Gastrocnemius medialis (tissue), 4 donors: ENCODE data around the gene SIN3B. TPM values are rescaled to one million over a fixed set of nuclear protein-coding genes. Genes with fewer than 3 reads are reported as not detected.
A peak's percentile ranks its signal among the peaks of the same experiment; 100 is the strongest.

Source experiments
- ATAC-seq, 2 donors: fragments of 150-250 bp; one replicate each; pipeline ENCODE4 v1.9.1; 2016
- DNase-seq, 2 donors: peaks; one replicate each; pipeline ENCODE4 v3.0.0-alpha.2; 2019
- H3K27ac ChIP-seq, 4 donors: fragments of 200-600 bp; sonication (generic); 1 replicate in 1 of 4; 2 replicates in 3 of 4; pipeline ENCODE4 v1.5.1; 2016 to 2018; ENCODE audit warnings: mild to moderate bottlenecking in 2 of 4, moderate library complexity in 1 of 4
- H3K27me3 ChIP-seq, 3 donors: fragments of 200-600 bp; sonication (generic) in 2 of 3; 1 replicate in 1 of 3; 2 replicates in 2 of 3; pipeline versions ENCODE4 v1.5.1 to v1.6.0; 2016 to 2019; ENCODE audit warnings: mild to moderate bottlenecking in 1 of 3, moderate library complexity in 1 of 3
- H3K36me3 ChIP-seq, 2 donors: fragments of 200-600 bp; sonication (generic) in 1 of 2; one replicate each; pipeline ENCODE4 v1.5.1; 2017 to 2018
- H3K4me1 ChIP-seq, 2 donors: fragments of 200-600 bp; sonication (generic) in 1 of 2; one replicate each; pipeline ENCODE4 v1.5.1; 2016 to 2017; ENCODE audit warnings: mild to moderate bottlenecking in 2 of 2
- H3K4me3 ChIP-seq, 4 donors: fragments of 200-600 bp; sonication (generic) in 3 of 4; 1 replicate in 1 of 4; 2 replicates in 3 of 4; pipeline ENCODE4 v1.5.1; 2016 to 2019; ENCODE audit warnings: mild to moderate bottlenecking in 2 of 4
- H3K9me3 ChIP-seq, 3 donors: fragments of 200-600 bp; sonication (generic) in 2 of 3; 1 replicate in 1 of 3; 2 replicates in 2 of 3; pipeline ENCODE4 v1.5.1; 2016 to 2019
- CTCF ChIP-seq, 5 experiments: fragments of 450-650 bp in 3 of 5; fragments of 200-600 bp in 2 of 5; sonication (generic) in 2 of 5; IDR thresholded peaks in 4 of 5; conservative IDR thresholded peaks in 1 of 5; 1 replicate in 4 of 5; 2 replicates in 1 of 5; pipeline ENCODE4 v1.5.1; 2016 to 2019; ENCODE audit warnings: antibody characterized with exemption in 5 of 5, mild to moderate bottlenecking in 3 of 5, moderate library complexity in 3 of 5
- POLR2A ChIP-seq, 2 donors: fragments of 450-650 bp; IDR thresholded peaks; one replicate each; pipeline ENCODE4 v1.6.1; 2017; ENCODE audit warnings: antibody characterized with exemption in 2 of 2, mild to moderate bottlenecking in 2 of 2, moderate library complexity in 2 of 2
- in situ Hi-C, 4 donors: fragments of 200-750 bp; cut with MboI; loops; one replicate each; pipeline versions ENCODE4 v1.15.0 to v1.8.0; 2017; ENCODE audit warnings: low sequenced_read_pairs in 4 of 4
- intact Hi-C: fragments of 100-400 bp; cut with DNase I; formaldehyde crosslinking; loops from one replicate; pipeline ENCODE4 v1.15.1; 2023; ENCODE audit warnings: low total_unique reads
- total RNA-seq, 4 donors: library from RNA; depleted of rRNA; stranded (reverse); fragments of >200 nt; gene quantifications; one replicate each; pipeline versions ENCODE4 v1.1.0 to v1.2.3, GENCODE V29; 2016

The SIN3B gene
- total RNA-seq, 4 donors from 2014 or later, result 11.6 to 15.2 (median 14.3) TPM

GRCh38 chr19:16885166-16885565, 56.0 kb downstream of the SIN3B start:
- intact Hi-C loops (no loop called here), in situ Hi-C loops (no loop called here)
- Histone ChIP-seq H3K9me3 (no peaks in the 10 kb centered on the region), H3K4me3 (no peak overlapping the region), H3K4me1 (no peaks in the 10 kb centered on the region), H3K27ac (peak overlapping the region in 2 of 4 donors; percentile 72), H3K36me3 (peaks cover 0 to 2% of the 10 kb centered on the region in 2 donors), H3K27me3 (no peaks in the 10 kb centered on the region)
- no peak for ATAC-seq
- no peak for DNase-seq
- no peak for TF ChIP-seq POLR2A (IDR thresholded peaks at IDR 0.05)
- no peak for TF ChIP-seq CTCF (IDR thresholded peaks at IDR 0.05 in 4 of 5, conservative IDR thresholded peaks at IDR 0.05 in 1 of 5)

DNA sequence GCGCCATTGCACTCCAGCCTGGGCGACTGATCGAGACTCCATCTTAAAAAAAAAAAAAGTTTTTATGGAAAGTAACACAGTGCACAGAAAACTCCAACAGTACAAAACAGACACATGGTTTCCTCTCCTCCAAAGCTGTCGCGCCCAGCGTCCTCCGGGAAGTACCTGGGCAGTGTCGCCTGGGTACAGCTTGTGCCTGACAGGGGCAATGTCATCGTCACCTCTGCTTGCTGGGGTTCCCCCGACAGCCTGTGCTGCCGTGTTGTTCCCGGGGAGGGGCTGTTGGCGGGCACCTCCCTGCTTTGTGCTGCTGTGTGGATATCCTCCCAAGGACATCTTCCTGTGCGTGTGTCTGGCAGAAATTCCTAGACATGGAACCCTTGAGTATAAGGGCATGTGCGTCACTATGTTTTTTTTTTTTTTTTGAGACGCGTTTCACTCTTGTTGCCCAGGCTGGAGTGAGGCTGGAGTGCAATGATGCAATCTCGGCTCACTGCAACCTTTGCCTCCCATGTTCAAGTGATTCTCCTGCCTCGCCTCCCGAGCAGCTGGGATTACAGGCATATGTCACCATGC, 57.2 kb downstream of the SIN3B start:
- Histone ChIP-seq H3K27ac (peak overlapping the region in 3 of 4 donors; percentile 72 to 74 (median 73)), H3K9me3 (no peaks in the 10 kb centered on the region), H3K27me3 (no peaks in the 10 kb centered on the region), H3K36me3 (no peaks in the 10 kb centered on the region), H3K4me1 (no peaks in the 10 kb centered on the region), H3K4me3 (no peak overlapping the region)
- in situ Hi-C loops, result no loop called here
- DNase-seq, result peak; percentile 33 to 40
- intact Hi-C loops, result no loop called here
- ATAC-seq, result peak; percentile 68 to 72
- TF ChIP-seq POLR2A (IDR thresholded peaks at IDR 0.05) (peak in 1 of 2 donors; percentile 21), CTCF (IDR thresholded peaks at IDR 0.05 in 4 of 5, conservative IDR thresholded peaks at IDR 0.05 in 1 of 5) (no peak)

DNA sequence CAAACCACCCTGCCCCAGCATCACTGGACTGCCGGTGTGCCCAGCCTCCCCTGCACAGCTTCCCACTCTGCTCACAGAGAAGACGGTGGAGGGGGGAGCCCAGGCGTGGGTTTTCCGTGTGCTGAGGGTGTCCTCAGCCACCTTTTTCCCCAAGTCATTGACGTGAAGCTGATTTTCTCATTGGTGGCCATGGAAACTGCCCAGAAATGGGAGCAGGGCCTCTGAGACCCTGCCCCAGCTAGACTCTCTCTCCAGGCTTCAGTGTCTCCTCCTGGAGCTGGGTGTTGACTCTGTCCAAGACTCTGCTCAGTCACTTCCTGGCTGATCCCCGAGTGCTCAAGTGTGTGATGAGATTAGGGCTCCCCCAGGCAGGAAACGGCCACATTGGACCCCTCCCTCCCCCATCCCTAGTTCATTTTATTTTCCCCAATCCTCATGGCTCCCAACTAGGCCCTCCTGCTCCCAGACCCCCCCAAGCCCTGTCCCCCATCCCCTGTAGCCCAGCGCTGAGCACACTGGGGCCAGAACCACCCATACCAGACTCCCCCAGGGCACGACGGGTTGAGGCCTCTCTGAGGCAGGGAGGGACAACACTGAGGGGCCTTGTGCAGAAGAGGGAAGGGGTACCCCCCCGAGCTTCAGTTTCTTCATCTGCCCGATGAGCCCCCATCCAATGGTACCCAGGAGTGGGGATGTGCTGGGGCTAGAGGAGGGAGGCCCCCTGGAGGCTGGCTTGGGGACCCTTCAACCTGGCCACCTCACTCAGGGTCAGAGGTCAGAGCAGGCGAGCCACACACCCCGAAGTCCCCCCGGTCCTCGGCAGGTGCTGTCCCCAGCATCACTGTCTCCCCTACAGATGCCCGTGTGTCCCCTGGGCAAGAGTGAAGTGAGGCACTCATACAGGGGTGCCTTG, 58.4 kb downstream of the SIN3B start:
- H3K27me3 ChIP-seq, result no peaks in the 10 kb centered on the region
- H3K27ac ChIP-seq, result peak overlapping the region; percentile 33 to 74 (median 72)
- H3K4me1 ChIP-seq, result no peaks in the 10 kb centered on the region
- no peak for DNase-seq
- TF ChIP-seq CTCF (IDR thresholded peaks at IDR 0.05 in 4 of 5, conservative IDR thresholded peaks at IDR 0.05 in 1 of 5) (no peak), POLR2A (IDR thresholded peaks at IDR 0.05) (no peak)
- intact Hi-C loops, result no loop called here
- H3K36me3 ChIP-seq, result no peaks in the 10 kb centered on the region
- H3K4me3 ChIP-seq, result no peak overlapping the region
- H3K9me3 ChIP-seq, result no peaks in the 10 kb centered on the region
- in situ Hi-C loops, result no loop called here
- no peak for ATAC-seq

DNA sequence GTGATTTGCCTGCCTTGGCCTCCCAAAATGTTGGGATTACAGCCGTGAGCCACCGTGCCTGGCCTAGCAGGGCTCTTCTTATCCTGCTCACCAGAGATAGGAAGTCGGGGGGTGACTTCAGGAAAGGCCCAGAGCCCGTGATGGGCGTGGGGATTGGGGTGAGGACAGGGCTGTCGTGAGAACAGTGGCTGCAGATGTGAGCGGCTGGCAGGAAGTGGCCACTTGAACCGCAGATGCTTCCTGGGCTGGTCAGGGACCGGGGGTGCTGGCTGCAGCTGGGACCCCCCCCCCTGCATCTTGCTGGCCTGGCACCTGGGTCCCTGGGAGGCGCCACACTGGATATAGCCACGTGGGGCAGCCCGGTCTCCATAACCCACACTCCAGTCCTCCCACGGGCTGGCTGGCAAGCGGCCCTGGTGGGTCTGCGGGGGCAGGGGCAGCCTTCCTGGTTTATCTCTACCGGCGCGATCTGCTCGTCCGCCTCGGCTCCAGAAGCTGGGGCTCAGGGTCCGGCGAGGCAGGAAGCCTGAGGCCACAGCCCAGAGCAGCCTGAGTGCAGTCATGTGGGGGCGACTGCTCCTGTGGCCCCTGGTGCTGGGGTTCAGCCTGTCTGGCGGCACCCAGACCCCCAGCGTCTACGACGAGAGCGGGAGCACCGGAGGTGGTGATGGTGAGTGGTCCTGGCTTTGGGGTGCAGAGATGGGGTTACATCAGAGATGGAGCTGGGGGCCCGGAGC, 59.6 kb downstream of the SIN3B start, which contains the start of gene F2RL3:
Gene F2RL3, plus strand, starts transcription at position 371 of the 737 bp plus-strand sequence. Its CDS starts 191 bp downstream, at position 562.
- H3K9me3 ChIP-seq, result no peaks in the 10 kb centered on the region
- peak; percentile 37 to 43 for ATAC-seq
- TF ChIP-seq POLR2A (IDR thresholded peaks at IDR 0.05) (peak in 1 of 2 donors; percentile 36), CTCF (IDR thresholded peaks at IDR 0.05 in 4 of 5, conservative IDR thresholded peaks at IDR 0.05 in 1 of 5) (no peak)
- in situ Hi-C loops (no loop called here), intact Hi-C loops (no loop called here)
- peak in 1 of 2 donors; percentile 36 for DNase-seq
- peak within 1 kb of the TSS; percentile 22 to 51 (median 32) for H3K4me3 ChIP-seq
- H3K27me3 ChIP-seq, result no peaks in the 10 kb centered on the region
- H3K27ac ChIP-seq, result peak within 1 kb of the TSS; percentile 33 to 74 (median 72)
- no peaks in the 10 kb centered on the region for H3K4me1 ChIP-seq
- H3K36me3 ChIP-seq, result no peaks in the 10 kb centered on the region
